CD4-positive, alpha-beta T cell treated with Interleukin-15 for 4 hours (primary cell): ENCODE data around the gene NUDT14.

Experiments
- DNase-seq: peaks from one replicate; pipeline ENCODE4 v3.0.0-alpha.2; 2020; ENCODE audit warnings: low spot score

The NUDT14 gene

GRCh38 chr14:105212541-105213300 lies 31.6 kb upstream of the NUDT14 start:
- no peak for DNase-seq

- DNase-seq, result no peak
Observed at GRCh38 chr14:105211758-105212089, 30.6 kb upstream of the NUDT14 start.

DNA sequence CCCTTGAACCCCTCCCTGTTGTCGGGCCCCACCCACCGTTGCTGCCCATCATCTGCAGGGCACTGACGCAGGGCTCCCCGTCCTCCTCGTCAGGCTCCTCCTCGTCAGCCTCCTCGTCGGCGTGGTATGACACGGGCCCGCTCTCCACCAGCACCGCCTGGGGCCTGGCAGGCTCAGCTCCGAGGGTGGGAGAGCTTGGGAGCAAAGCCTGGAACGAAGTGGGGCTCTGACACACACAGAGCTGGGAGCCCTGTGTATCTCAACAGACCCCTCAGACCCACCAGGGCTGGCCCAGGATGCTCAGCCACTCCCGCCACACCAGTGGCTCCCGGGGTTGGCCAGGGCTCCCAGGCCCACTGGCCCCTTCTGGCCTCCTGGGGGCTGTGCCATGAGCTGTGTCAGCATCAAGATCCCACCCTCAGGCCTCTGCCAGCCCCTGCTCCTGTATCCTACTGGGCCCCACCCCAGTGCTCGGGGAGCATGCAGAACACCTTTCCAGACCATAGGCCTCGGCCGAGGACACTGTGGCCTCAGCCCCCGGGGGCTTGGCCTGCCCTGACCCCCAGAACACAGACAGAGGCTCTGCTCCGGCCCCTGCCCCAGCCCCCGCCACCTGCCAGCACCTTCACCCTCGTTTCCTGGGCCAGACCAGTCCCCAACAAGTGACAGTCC lies 30.1 kb upstream of the NUDT14 start:
- DNase-seq, result no peak

- no peak for DNase-seq
Observed at GRCh38 chr14:105210266-105211025, 29.3 kb upstream of the NUDT14 start.

DNA sequence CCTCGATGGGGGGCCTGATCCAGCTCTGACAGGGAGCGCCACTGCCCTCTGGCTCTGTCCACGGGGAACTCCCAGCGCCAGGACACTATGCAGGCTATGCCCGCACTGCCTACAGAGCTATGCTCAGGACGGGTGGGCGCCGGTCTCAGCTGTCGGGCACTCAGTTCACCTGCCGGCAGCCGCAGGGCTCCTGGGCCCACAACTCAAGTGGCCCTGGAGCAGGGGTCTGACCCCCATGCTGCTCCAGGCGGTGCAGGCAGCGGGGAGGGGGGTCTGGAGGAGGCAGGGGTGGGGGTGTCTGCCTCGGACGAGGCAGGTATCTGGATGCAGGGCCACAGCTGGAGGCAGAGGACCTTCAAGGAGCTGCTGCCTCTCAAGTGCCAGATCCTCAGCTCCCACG lies 28.5 kb upstream of the NUDT14 start:
- DNase-seq, result no peak

- DNase-seq, result no peak
Observed at GRCh38 chr14:105209091-105209490, 28.0 kb upstream of the NUDT14 start.

GRCh38 chr14:105208738-105209075 lies 27.6 kb upstream of the NUDT14 start:
- no peak for DNase-seq

- no peak for DNase-seq
Observed at GRCh38 chr14:105207996-105208737, 27.1 kb upstream of the NUDT14 start.

GRCh38 chr14:105207460-105207901 lies 26.4 kb upstream of the NUDT14 start:
- no peak for DNase-seq

DNA sequence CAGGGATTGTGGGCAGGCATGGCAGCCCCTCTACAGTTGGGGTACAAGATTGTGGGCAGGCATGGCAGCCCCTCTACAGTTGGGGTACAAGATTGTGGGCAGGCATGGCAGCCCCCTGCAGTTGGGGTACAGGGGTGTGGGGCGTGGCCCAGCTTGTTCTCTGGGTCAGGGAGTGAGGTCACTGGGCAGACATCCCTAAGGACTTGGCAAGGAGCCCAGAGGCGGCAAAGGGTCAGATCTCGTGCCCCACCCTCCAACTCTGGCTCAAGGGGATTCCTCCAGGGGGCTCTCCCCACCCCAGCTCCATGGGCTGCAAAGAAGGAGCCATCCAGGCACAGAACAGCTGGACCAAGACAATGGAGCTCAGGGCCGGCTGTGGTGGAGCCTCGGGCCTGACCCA lies 25.8 kb upstream of the NUDT14 start:
- DNase-seq, result no peak

- no peak for DNase-seq
Observed at GRCh38 chr14:105205673-105206208, 24.6 kb upstream of the NUDT14 start.

DNA sequence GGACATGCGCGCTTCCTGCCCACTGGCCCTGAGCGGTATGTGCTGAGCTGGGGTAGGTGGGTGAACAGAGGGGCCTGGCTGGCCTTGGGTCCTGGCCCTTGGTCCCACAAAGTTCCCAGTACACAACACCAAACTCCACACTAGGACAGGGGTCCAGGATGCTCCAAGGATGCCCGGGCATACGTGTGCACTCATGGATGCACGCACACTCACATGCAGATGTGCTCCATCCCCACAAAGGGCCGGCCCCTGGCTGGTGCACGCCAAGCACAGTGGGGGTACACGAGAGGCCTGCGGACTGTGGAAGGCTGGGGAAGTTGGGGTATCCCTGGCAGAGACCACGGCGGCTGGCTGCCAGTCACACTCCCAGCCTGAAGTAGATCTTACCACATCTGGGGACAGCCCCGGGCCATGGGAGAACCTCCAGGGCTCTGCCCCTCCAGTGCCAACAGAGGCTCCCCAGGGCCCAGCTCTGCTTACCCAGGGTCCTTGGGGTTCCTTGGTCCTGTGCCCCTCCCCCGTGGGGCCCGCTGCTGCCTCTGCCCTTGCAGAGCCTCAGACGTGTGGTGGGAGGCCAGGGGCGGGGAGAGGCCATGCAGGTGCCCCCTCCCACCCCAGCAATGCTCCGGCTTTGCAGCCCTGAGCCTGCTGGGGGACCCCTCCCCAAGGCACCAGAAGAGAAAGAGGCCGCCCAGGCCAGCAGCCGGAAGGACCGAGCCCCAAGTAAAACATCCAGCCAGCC lies 24.0 kb upstream of the NUDT14 start:
- no peak for DNase-seq

DNA sequence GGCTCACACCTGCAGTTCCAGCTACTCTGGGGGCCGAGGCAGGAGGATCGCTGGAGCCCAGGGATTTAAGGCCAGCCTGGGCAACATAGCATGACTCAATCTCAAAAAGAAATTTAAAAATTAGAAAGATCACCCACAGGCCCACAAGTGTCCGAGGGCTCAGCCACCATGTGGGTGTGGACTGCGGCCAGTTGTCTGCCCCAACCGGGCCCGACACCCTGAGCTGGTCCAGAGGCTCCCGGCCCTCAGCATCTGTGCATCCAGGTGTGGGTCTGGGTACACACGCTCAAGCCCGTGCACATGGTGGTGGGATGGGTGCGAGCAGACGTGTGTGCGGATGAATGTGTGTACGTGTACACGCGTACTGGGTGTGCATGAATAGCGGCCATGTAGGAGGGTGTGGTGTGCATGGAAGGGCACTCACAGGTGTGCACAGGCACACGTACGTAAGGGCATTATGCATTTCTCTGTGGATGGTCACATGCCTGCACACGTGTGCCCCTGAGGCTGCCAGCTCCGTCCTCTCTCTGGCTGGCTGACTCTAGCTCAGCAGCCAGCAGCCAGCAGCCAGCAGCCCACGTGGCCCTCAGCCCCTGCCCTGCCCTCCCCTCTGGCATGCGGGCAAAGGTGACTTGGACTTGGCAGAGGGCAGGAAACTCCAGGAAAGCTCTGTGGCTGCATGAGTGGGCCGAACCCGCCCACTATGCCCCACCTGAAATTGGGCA lies 23.3 kb upstream of the NUDT14 start:
- DNase-seq, result no peak

GRCh38 chr14:105203701-105204100 lies 22.6 kb upstream of the NUDT14 start:
- DNase-seq, result no peak

DNA sequence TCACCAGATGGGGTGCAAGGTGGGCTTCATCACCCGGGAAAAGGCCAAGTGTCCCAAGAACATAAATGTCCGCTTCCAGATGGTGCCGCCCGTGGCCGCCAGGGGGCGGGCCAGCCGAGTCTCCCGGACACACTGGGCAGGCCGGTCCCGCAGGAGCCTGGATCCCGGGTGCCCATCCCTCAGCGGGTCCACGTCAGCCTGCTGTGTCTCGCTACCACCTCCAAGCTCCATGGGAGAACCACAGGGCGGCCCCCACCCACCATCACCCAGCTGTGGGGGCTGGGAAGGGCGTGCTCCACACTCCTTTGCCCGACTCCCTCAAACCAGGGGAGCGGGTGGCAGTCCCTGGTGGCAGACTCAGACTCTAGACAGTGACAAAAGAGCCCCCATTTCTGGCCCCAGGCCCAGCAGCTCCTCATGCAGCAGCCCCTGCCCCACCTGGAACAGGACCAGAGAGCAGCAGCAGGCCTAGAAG lies 22.0 kb upstream of the NUDT14 start:
- peak; percentile 62 for DNase-seq

DNA sequence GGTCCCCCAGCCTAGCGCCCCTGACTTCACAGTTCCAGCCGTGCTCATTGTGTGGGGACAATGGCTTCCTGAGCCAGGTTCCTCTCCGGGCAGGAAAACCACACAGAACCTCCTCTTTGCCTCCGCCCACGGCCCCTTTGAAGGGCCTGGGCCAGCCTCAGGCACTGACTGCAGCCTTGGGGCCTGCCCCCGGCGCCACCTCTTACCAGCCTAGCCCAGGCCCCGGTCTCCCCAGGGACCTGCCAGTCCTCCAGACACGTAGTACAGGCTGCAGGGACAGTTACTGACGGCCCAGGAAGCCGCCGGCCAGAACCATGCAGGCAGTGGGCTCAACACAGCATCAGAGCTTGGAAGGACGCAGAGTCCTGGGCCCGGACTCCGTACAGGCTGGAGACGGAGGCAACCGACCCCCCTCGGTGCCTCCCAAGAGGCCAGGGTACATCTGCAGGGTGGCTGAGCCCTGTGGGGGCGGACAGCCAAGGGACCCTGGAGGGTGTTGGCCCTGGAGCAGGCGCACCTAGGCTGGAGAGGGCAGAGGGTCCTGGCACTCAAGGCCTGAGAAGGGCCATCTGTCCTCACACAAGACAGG lies 20.9 kb upstream of the NUDT14 start:
- no peak for DNase-seq

GRCh38 chr14:105201156-105201924 lies 20.2 kb upstream of the NUDT14 start:
- DNase-seq, result no peak

- no peak for DNase-seq
Observed at GRCh38 chr14:105200641-105201040, 19.5 kb upstream of the NUDT14 start.

GRCh38 chr14:105200074-105200473 lies 19.0 kb upstream of the NUDT14 start:
- no peak for DNase-seq
